HG02798 (cell line): Measurements from ENCODE around the gene CD99.
"Not testable (repeated sequence)": the region's sequence is repeated elsewhere in the genome, so short reads cannot be mapped to it uniquely, and the experiment has no call there.

Experiments used
- ATAC-seq: cut with Tn5 transposase; IDR thresholded peaks from one replicate; pipeline ENCODE4 v1.9.1; 2021; ENCODE audit warnings: mild to moderate bottlenecking; ENCODE audit not compliant: unreplicated experiment, poor library complexity

Gene CD99

GRCh38 chrX:2718821-2719220 is 27.7 kb downstream of the CD99 start:
- no peak for ATAC-seq

- ATAC-seq, result no peak
Measured at GRCh38 chrX:2719774-2720447, 28.8 kb downstream of the CD99 start.

- no peak for ATAC-seq
Measured at GRCh38 chrX:2723286-2723879, 32.3 kb downstream of the CD99 start.

GRCh38 chrX:2727264-2727663 is 36.2 kb downstream of the CD99 start:
- not testable (repeated sequence) for ATAC-seq

- ATAC-seq, result no peak
Measured at GRCh38 chrX:2732076-2732475, 41.0 kb downstream of the CD99 start.

GRCh38 chrX:2732649-2733048 is 41.6 kb downstream of the CD99 start:
- no peak for ATAC-seq

GRCh38 chrX:2733286-2733685 is 42.2 kb downstream of the CD99 start:
- no peak for ATAC-seq

- ATAC-seq, result no peak
Measured at GRCh38 chrX:2735270-2735669, 44.2 kb downstream of the CD99 start.

GRCh38 chrX:2740672-2741071 is 49.6 kb downstream of the CD99 start:
- no peak for ATAC-seq

GRCh38 chrX:2741386-2741785 is 50.3 kb downstream of the CD99 start:
- ATAC-seq, result no peak

GRCh38 chrX:2746250-2746649 is 55.2 kb downstream of the CD99 start:
- not testable (repeated sequence) for ATAC-seq

- ATAC-seq, result no peak
Measured at GRCh38 chrX:2748171-2748814, 57.2 kb downstream of the CD99 start.

- ATAC-seq, result no peak
Measured at GRCh38 chrX:2748815-2749188, 57.7 kb downstream of the CD99 start.

- no peak for ATAC-seq
Measured at GRCh38 chrX:2751291-2751690, 60.2 kb downstream of the CD99 start.

GRCh38 chrX:2751874-2752300 is 60.8 kb downstream of the CD99 start, which contains the start of gene XG:
Gene XG, plus strand, starts transcription at chrX:2752040. Its CDS starts 235 bp downstream, at chrX:2752275.
- ATAC-seq, result not testable (repeated sequence)

GRCh38 chrX:2752441-2752840 is 61.3 kb downstream of the CD99 start:
- not testable (repeated sequence) for ATAC-seq

GRCh38 chrX:2755163-2755715 is 64.1 kb downstream of the CD99 start:
- ATAC-seq, result not testable (repeated sequence)

GRCh38 chrX:2756548-2756947 is 65.5 kb downstream of the CD99 start:
- no peak for ATAC-seq

GRCh38 chrX:2761246-2761645 is 70.2 kb downstream of the CD99 start:
- ATAC-seq, result no peak

GRCh38 chrX:2762671-2763070 is 71.6 kb downstream of the CD99 start:
- not testable (repeated sequence) for ATAC-seq
